Ishikawa (cell line): ENCODE measurements around the gene CNKSR2.

ENCODE experiments used
- EGR1 ChIP-seq: IDR thresholded peaks from 2 replicates; pipeline ENCODE4 v1.6.1; 2012
- EP300 ChIP-seq: IDR thresholded peaks from 2 replicates; pipeline ENCODE4 v1.6.1; 2012; ENCODE audit warnings: borderline replicate concordance
- MAX ChIP-seq: IDR thresholded peaks from 2 replicates; pipeline ENCODE4 v1.6.1; 2012
- NFIC ChIP-seq: IDR thresholded peaks from 2 replicates; pipeline ENCODE4 v1.6.1; 2012
- RAD21 ChIP-seq: IDR thresholded peaks from 2 replicates; pipeline ENCODE4 v1.6.1; 2012; ENCODE audit warnings: low read depth
- REST ChIP-seq: IDR thresholded peaks from 2 replicates; pipeline ENCODE4 v1.6.1; 2012; ENCODE audit warnings: low read depth, mild to moderate bottlenecking
- TAF1 ChIP-seq: IDR thresholded peaks from 2 replicates; pipeline ENCODE4 v1.6.1; 2012; ENCODE audit warnings: low read depth, mild to moderate bottlenecking
- TEAD4 ChIP-seq: IDR thresholded peaks from 2 replicates; pipeline ENCODE4 v1.6.1; 2012
- USF1 ChIP-seq: IDR thresholded peaks from 2 replicates; pipeline ENCODE4 v1.6.1; 2012
- YY1 ChIP-seq: IDR thresholded peaks from 2 replicates; pipeline ENCODE4 v1.6.1; 2012; ENCODE audit warnings: low read depth

- TF ChIP-seq TAF1: no peak
- TF ChIP-seq YY1: no peak
- peak; percentile 80 for TF ChIP-seq MAX
- no peak for TF ChIP-seq EGR1
- no peak for TF ChIP-seq RAD21
- TF ChIP-seq TEAD4: no peak
- TF ChIP-seq USF1: no peak
- no peak for TF ChIP-seq NFIC
- no peak for TF ChIP-seq REST
- no peak for TF ChIP-seq EP300
Observed at GRCh38 chrX:21374163-21374993, at the start of gene CNKSR2.
